Lower leg skin (tissue), 4 donors: Measurements from ENCODE around the gene SPAG9. TPM values are rescaled to one million over a fixed set of nuclear protein-coding genes. Genes with fewer than 3 reads are reported as not detected.

Experiments
- DNase-seq, 2 donors: peaks; one replicate each; pipeline ENCODE4 v3.0.0-alpha.2; 2019; ENCODE audit warnings: low spot score in 2 of 2
- H3K4me3 ChIP-seq: fragments of 200-600 bp; sonication (generic); 2 replicates; pipeline ENCODE4 v1.5.1; 2017; ENCODE audit warnings: mild to moderate bottlenecking, low read depth; ENCODE audit not compliant: poor library complexity, severe bottlenecking
- CTCF ChIP-seq, 3 donors: fragments of 450-650 bp; IDR thresholded peaks; one replicate each; pipeline ENCODE4 v1.5.1; 2016; ENCODE audit warnings: antibody characterized with exemption in 3 of 3, mild to moderate bottlenecking in 3 of 3, moderate library complexity in 2 of 3
- POLR2A ChIP-seq, 2 donors: fragments of 450-650 bp; IDR thresholded peaks; one replicate each; pipeline ENCODE4 v1.6.1; 2016 to 2017; ENCODE audit warnings: antibody characterized with exemption in 2 of 2, mild to moderate bottlenecking in 1 of 2, moderate library complexity in 1 of 2
- WGBS, 2 donors: methylation state at CpG; one replicate each; pipeline ENCODE4 v1.1.5; 2018; 5-methylcytosine and 5-hydroxymethylcytosine counted together
- intact Hi-C: fragments of 100-400 bp; cut with DNase I; formaldehyde crosslinking; loops from one replicate; pipeline ENCODE4 v1.15.0; 2023; ENCODE audit warnings: low total_unique reads
- total RNA-seq, 4 donors: library from RNA; depleted of rRNA; stranded (reverse); fragments of >200 nt; gene quantifications; one replicate each; pipeline ENCODE4 v1.1.0, GENCODE V29; 2016

SPAG9 gene
- total RNA-seq, 4 donors from 2014 or later = 63.7 to 106 (median 69.3) TPM

- 93 to 94% methylated on average over 11 of the region's 11 CpGs for WGBS, 2 donors
- H3K4me3 ChIP-seq = no peak overlapping the region
- no peak for DNase-seq
- no peak for TF ChIP-seq POLR2A (IDR thresholded peaks at IDR 0.05)
- TF ChIP-seq CTCF (IDR thresholded peaks at IDR 0.05) = no peak
- intact Hi-C loops = no loop called here
These were observed 206.1 kb downstream of the SPAG9 start for GRCh38 chr17:50914505-50915063.

- intact Hi-C loops = no loop called here
- no peak for DNase-seq
- TF ChIP-seq CTCF (IDR thresholded peaks at IDR 0.05) (no peak), POLR2A (IDR thresholded peaks at IDR 0.05) (no peak)
- 85 to 94% methylated on average over 2 of the region's 2 CpGs for WGBS, 2 donors
- H3K4me3 ChIP-seq = no peak overlapping the region
These were observed 207.5 kb downstream of the SPAG9 start for GRCh38 chr17:50913120-50913519.

Other genes with a start within 250 kb of the SPAG9 start
- 10 to 100 TPM; 18.1 to 42.8 (median 27.0) TPM for gene NME1, start 32.7 kb upstream of the SPAG9 start, total RNA-seq
- 100 to 1,000 TPM; 338 to 534 (median 488) TPM for gene NME2, start 45.5 kb upstream of the SPAG9 start, total RNA-seq
- 10 to 100 TPM; 20.9 to 26.7 (median 24.0) TPM for gene MBTD1, start 139.2 kb upstream of the SPAG9 start, total RNA-seq
- 10 to 100 TPM; 30.4 to 55.2 (median 41.6) TPM for gene UTP18, start 139.7 kb upstream of the SPAG9 start, total RNA-seq